Fibroblast of lung (primary cell): Measurements from ENCODE around the gene GPD1. TPM values are rescaled to one million over a fixed set of nuclear protein-coding genes. Genes with fewer than 3 reads are reported as not detected.

ENCODE experiments used
- DNase-seq, 2 donors: peaks; one replicate each; pipeline versions ENCODE4 v3.0.0 to v3.0.0-alpha.2; 2010; ENCODE audit warnings: low read depth in 2 of 2
- H2AFZ ChIP-seq: 2 replicates; pipeline ENCODE4 v1.5.1; 2012; ENCODE audit warnings: low read length, control low read depth, inconsistent platforms
- H3K27ac ChIP-seq: 2 replicates; pipeline ENCODE4 v1.5.1; 2011; ENCODE audit warnings: low read length, control low read depth; ENCODE audit not compliant: insufficient read depth
- H3K27me3 ChIP-seq: 2 replicates; pipeline ENCODE4 v1.5.1; 2011; ENCODE audit warnings: mild to moderate bottlenecking, low read length; ENCODE audit not compliant: control insufficient read depth, insufficient read depth
- H3K36me3 ChIP-seq: 2 replicates; pipeline ENCODE4 v1.5.1; 2011; ENCODE audit warnings: low read length; ENCODE audit not compliant: control insufficient read depth, insufficient read depth
- H3K4me1 ChIP-seq: 2 replicates; pipeline ENCODE4 v1.5.1; 2011; ENCODE audit warnings: low read length; ENCODE audit not compliant: control insufficient read depth, insufficient read depth; ENCODE audit errors: extremely low read depth
- H3K4me2 ChIP-seq: 2 replicates; pipeline ENCODE4 v1.5.1; 2011; ENCODE audit warnings: low read length, control low read depth; ENCODE audit not compliant: insufficient read depth; ENCODE audit errors: extremely low read depth
- H3K4me3 ChIP-seq, 4 experiments: fragments of 200-600 bp in 1 of 4; sonication (generic) in 1 of 4; replicated peaks in 1 of 4; 2 replicates each; pipeline ENCODE4 v1.5.1; 2011 to 2016; ENCODE audit warnings: low read length in 4 of 4, low read depth in 3 of 4, mild to moderate bottlenecking in 3 of 4, control low read depth in 2 of 4, inconsistent platforms in 1 of 4, mixed read lengths in 1 of 4; ENCODE audit not compliant: insufficient read depth in 1 of 4; ENCODE audit errors: control extremely low read depth in 1 of 4
- H3K79me2 ChIP-seq: 2 replicates; pipeline ENCODE4 v1.5.1; 2012; ENCODE audit warnings: mild to moderate bottlenecking, low read length, inconsistent platforms; ENCODE audit not compliant: control insufficient read depth, insufficient read depth
- H3K9ac ChIP-seq: 2 replicates; pipeline ENCODE4 v1.5.1; 2011; ENCODE audit warnings: mild to moderate bottlenecking, low read length, control low read depth; ENCODE audit not compliant: insufficient read depth
- H3K9me3 ChIP-seq: 2 replicates; pipeline ENCODE4 v1.5.1; 2012; ENCODE audit warnings: low read depth, low read length; ENCODE audit not compliant: control insufficient read depth, insufficient read depth
- H4K20me1 ChIP-seq: 2 replicates; pipeline ENCODE4 v1.5.1; 2011; ENCODE audit warnings: low read length; ENCODE audit not compliant: control insufficient read depth, insufficient read depth; ENCODE audit errors: extremely low read depth
- EZH2 ChIP-seq: IDR thresholded peaks from 2 replicates; pipeline ENCODE4 v1.5.1; 2012; ENCODE audit warnings: low read length, control low read depth, mild to moderate bottlenecking; ENCODE audit errors: missing control alignments
- polyA plus RNA-seq, 2 donors: library from polyadenylated mRNA; depleted of rRNA in 1 of 2; stranded (reverse) in 1 of 2; unstranded in 1 of 2; fragments of >200 nt; gene quantifications; 2 replicates each; pipeline ENCODE4 v1.2.1, GENCODE V29; 2011 to 2012; ENCODE audit warnings: missing spikeins in 1 of 2
- total RNA-seq: library from RNA; depleted of rRNA; stranded (reverse); fragments of >200 nt; gene quantifications from 2 replicates; pipeline ENCODE4 v1.2.1, GENCODE V29; 2014
- TF ChIP-seq, protein P1 (sequence below), 2 donors: IDR thresholded peaks in 1 of 2; conservative IDR thresholded peaks in 1 of 2; 1 replicate in 1 of 2; 2 replicates in 1 of 2; pipeline ENCODE4 v1.5.1; 2011 to 2012; ENCODE audit warnings: low read length in 2 of 2, control low read depth in 1 of 2, inconsistent platforms in 1 of 2, low read depth in 1 of 2, mild to moderate bottlenecking in 1 of 2

Gene GPD1
- total and polyA plus RNA-seq, 2 donors (not counting 1 experiment from before 2014, with no cell fraction given), result under 0.01 to 0.03 TPM

DNA sequence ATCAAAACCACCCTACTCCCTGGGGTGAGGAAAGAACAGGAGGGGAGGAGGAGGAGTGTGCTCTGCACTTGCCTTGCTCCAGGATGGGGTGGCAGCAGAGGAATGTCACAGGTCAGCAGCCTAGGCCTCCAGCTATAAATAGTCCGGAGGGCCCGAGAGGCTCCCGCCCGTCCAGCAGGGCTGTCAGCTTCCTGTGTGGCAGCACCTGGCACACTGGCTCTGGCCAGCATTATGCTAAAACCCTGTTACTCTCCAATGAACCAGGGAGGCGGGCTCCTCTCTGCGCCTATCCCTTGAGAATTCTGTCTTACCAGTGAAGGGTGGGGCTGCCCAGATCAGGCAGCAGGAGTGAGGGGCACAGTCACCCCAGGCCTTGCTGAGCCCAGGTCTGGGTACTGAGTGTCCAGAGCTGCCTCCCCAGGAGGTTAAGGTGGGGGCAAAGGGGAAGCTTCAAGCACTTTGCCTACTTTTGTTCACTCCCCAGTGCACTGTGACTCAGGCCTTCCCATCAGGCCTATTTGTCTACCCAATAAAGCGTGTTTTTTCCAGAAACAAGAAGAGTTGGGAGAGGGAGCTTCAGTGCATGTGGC, 7.0 kb downstream of the GPD1 start:
- H3K9ac ChIP-seq, result no peak overlapping the region
- H4K20me1 ChIP-seq, result no peaks in the 10 kb centered on the region
- peaks cover 20% of the 10 kb centered on the region for H3K79me2 ChIP-seq
- TF ChIP-seq, protein P1, sequence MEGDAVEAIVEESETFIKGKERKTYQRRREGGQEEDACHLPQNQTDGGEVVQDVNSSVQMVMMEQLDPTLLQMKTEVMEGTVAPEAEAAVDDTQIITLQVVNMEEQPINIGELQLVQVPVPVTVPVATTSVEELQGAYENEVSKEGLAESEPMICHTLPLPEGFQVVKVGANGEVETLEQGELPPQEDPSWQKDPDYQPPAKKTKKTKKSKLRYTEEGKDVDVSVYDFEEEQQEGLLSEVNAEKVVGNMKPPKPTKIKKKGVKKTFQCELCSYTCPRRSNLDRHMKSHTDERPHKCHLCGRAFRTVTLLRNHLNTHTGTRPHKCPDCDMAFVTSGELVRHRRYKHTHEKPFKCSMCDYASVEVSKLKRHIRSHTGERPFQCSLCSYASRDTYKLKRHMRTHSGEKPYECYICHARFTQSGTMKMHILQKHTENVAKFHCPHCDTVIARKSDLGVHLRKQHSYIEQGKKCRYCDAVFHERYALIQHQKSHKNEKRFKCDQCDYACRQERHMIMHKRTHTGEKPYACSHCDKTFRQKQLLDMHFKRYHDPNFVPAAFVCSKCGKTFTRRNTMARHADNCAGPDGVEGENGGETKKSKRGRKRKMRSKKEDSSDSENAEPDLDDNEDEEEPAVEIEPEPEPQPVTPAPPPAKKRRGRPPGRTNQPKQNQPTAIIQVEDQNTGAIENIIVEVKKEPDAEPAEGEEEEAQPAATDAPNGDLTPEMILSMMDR (conservative IDR thresholded peaks at IDR 0.05 in 1 of 2, IDR thresholded peaks at IDR 0.05 in 1 of 2; ENCODE audit: low read depth in 1 of 2, low read length in 2 of 2), result no peak
- no peak for TF ChIP-seq EZH2
- H3K4me2 ChIP-seq, result peak overlapping the region; percentile 58
- no peaks in the 10 kb centered on the region for H3K9me3 ChIP-seq
- H3K36me3 ChIP-seq, result no peaks in the 10 kb centered on the region
- peaks cover 2% of the 10 kb centered on the region for H3K27me3 ChIP-seq
- peak in 1 of 2 donors; percentile 12 for DNase-seq
- peaks cover 14% of the 10 kb centered on the region for H3K4me1 ChIP-seq
- H3K27ac ChIP-seq, result peak overlapping the region; percentile 99
- peak overlapping the region; percentile 81 for H2AFZ ChIP-seq
- H3K4me3 ChIP-seq, result no peak overlapping the region

DNA sequence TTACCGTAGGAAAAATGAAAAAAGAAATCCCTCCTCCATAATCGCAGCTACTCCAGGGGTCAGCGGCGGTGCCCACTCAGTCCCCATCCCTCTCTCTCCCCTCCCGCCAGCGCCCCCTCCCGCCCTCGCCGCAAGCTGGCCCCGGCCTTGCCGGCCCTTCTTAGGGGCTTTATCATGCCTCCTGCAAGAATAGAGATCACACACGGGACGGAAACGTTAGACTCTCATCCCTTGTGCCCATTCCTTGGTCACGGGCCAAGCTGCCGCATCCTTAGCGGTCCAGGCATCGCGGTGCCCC, 7.5 kb downstream of the GPD1 start:
- H3K27ac ChIP-seq, result peak overlapping the region; percentile 99
- DNase-seq, result no peak
- H3K79me2 ChIP-seq, result peaks cover 20% of the 10 kb centered on the region
- no peaks in the 10 kb centered on the region for H3K36me3 ChIP-seq
- TF ChIP-seq, protein P1 (conservative IDR thresholded peaks at IDR 0.05 in 1 of 2, IDR thresholded peaks at IDR 0.05 in 1 of 2; ENCODE audit: low read depth in 1 of 2, low read length in 2 of 2), result no peak
- no peak for TF ChIP-seq EZH2
- H3K4me3 ChIP-seq, result peak overlapping the region in 3 of 4 experiments; percentile 18 to 37 (median 29)
- H3K9me3 ChIP-seq, result no peaks in the 10 kb centered on the region
- peak overlapping the region; percentile 58 for H3K4me2 ChIP-seq
- peaks cover 14% of the 10 kb centered on the region for H3K4me1 ChIP-seq
- H3K9ac ChIP-seq, result no peak overlapping the region
- peak overlapping the region; percentile 81 for H2AFZ ChIP-seq
- H3K27me3 ChIP-seq, result peaks cover 2% of the 10 kb centered on the region
- no peaks in the 10 kb centered on the region for H4K20me1 ChIP-seq

DNA sequence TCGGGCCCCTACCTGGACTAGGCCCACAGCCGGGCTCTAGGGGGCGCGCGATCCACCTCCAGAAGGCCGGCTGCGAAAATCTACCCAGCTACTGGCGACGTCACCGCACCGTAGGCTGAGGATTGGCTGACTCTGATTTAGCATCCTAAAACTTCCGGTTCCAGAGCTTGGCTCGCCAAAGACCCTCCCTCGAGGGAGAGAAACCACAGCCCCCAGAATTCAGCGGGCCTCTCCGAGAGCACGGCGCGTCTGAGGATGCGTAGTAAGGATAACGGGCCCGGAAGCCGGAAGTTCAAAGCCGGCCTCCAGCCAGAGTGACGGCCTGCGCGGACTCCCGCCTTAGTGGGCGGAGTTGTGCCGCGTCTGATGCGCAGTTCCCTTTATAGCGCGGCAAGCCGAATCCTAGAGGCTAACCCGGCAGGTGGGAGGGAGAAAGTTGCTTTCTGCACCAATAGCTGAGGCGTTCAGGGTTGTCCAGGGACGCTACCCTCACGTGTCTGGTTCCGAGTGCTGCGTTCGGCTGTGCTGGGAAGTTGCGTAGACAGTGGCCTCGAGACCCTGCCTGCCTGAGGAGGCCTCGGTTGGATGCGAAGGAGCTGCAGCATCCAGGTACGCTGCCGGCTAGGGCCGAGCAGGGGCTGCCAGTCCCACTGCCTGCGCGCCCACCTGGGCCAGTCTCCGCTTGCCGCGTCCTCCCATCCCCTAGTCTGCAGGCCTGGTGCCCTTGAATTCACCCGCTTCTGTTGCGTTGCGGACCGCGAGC, 8.1 kb downstream of the GPD1 start, which contains the start of gene COX14:
COX14 (plus strand) TSS at position 544 of the 763 bp plus-strand sequence. CDS start 7,808 bp downstream, outside the sequence.
- Histone ChIP-seq H3K4me3 (peak within 1 kb of the TSS; percentile 84 to 98 (median 94)), H4K20me1 (no peaks in the 10 kb centered on the region), H3K9ac (peak within 1 kb of the TSS; percentile 97), H3K9me3 (no peaks in the 10 kb centered on the region), H3K4me1 (peaks cover 14% of the 10 kb centered on the region), H3K4me2 (peak within 1 kb of the TSS; percentile 86), H3K79me2 (peaks cover 20% of the 10 kb centered on the region), H3K27ac (peak within 1 kb of the TSS; percentile 99), H2AFZ (peak within 1 kb of the TSS; percentile 86), H3K36me3 (no peaks in the 10 kb centered on the region), H3K27me3 (peaks cover under 1% of the 10 kb centered on the region)
- peak; percentile 99 to 100 for DNase-seq
- TF ChIP-seq EZH2, result no peak
- TF ChIP-seq, protein P1 (conservative IDR thresholded peaks at IDR 0.05 in 1 of 2, IDR thresholded peaks at IDR 0.05 in 1 of 2; ENCODE audit: low read depth in 1 of 2, low read length in 2 of 2), result peak; percentile 84
